Lower lobe of right lung (tissue), 2 donors: ENCODE data around the gene VIPR2. TPM values are rescaled to one million over a fixed set of nuclear protein-coding genes. Genes with fewer than 3 reads are reported as not detected.

Source experiments
- ATAC-seq, 2 donors: fragments of 200-7000 bp; cut with Tn5 transposase; one replicate each; pipeline ENCODE4 v1.9.1; 2020 to 2022; ENCODE audit warnings: mild to moderate bottlenecking in 2 of 2, moderate library complexity in 2 of 2
- DNase-seq: peaks from one replicate; pipeline ENCODE4 v3.0.0-alpha.2; 2020
- H3K27ac ChIP-seq: fragments of 200-600 bp; one replicate; pipeline ENCODE4 v1.8.0; 2022
- H3K27me3 ChIP-seq: fragments of 200-600 bp; one replicate; pipeline ENCODE4 v1.8.0; 2022; ENCODE audit warnings: low read depth
- H3K36me3 ChIP-seq: fragments of 200-600 bp; one replicate; pipeline ENCODE4 v1.8.0; 2022; ENCODE audit warnings: mild to moderate bottlenecking
- H3K4me1 ChIP-seq: fragments of 200-600 bp; one replicate; pipeline ENCODE4 v1.8.0; 2022
- H3K4me3 ChIP-seq: fragments of 200-600 bp; one replicate; pipeline ENCODE4 v1.8.0; 2022; ENCODE audit warnings: mild to moderate bottlenecking
- H3K9me3 ChIP-seq: fragments of 200-600 bp; one replicate; pipeline ENCODE4 v1.8.0; 2022
- CTCF ChIP-seq: fragments of 200-600 bp; IDR thresholded peaks from one replicate; pipeline ENCODE4 v1.8.0; 2022; ENCODE audit warnings: antibody characterized with exemption, mild to moderate bottlenecking
- intact Hi-C: fragments of 100-400 bp; cut with DNase I; formaldehyde crosslinking; loops from one replicate; pipeline ENCODE4 v1.11.0; 2022
- total RNA-seq: library from RNA; stranded (reverse); fragmentation: NEBNext Ultra II Directional; extraction: Animal tissue kit (Norgen Biotek cat#: 25700); gene quantifications from one replicate; pipeline ENCODE4 v1.2.1, GENCODE V29; 2021
- donor health status: DM: no; HTN: yes; CAD: no; lungs with severe emphysema.

The VIPR2 gene
- total RNA-seq, 1 donor from 2014 or later: 0.80 TPM

- no peak overlapping the region for H3K4me3 ChIP-seq
- peaks cover 13% of the 10 kb centered on the region for H3K27me3 ChIP-seq
- TF ChIP-seq CTCF: no peak
- H3K4me1 ChIP-seq: peaks cover 8% of the 10 kb centered on the region
- H3K36me3 ChIP-seq: no peaks in the 10 kb centered on the region
- DNase-seq (no peak), ATAC-seq (peak in 1 of 2 donors; percentile 7)
- intact Hi-C loops: no loop called here
- H3K27ac ChIP-seq: no peak overlapping the region
- H3K9me3 ChIP-seq: no peaks in the 10 kb centered on the region
These were observed 80.4 kb downstream of the VIPR2 start for GRCh38 chr7:159064121-159064815.

- peaks cover 13% of the 10 kb centered on the region for H3K27me3 ChIP-seq
- no peak for TF ChIP-seq CTCF
- no peak overlapping the region for H3K4me3 ChIP-seq
- H3K36me3 ChIP-seq: no peaks in the 10 kb centered on the region
- H3K27ac ChIP-seq: no peak overlapping the region
- intact Hi-C loops: no loop called here
- DNase-seq: no peak
- H3K4me1 ChIP-seq: peaks cover 7% of the 10 kb centered on the region
- ATAC-seq: no peak
- H3K9me3 ChIP-seq: no peaks in the 10 kb centered on the region
These were observed 81.4 kb downstream of the VIPR2 start for GRCh38 chr7:159063046-159063840.

GRCh38 chr7:159062569-159062968 is 82.1 kb downstream of the VIPR2 start:
- H3K27ac ChIP-seq: no peak overlapping the region
- no peak for TF ChIP-seq CTCF
- no peaks in the 10 kb centered on the region for H3K36me3 ChIP-seq
- ATAC-seq (no peak), DNase-seq (no peak)
- peaks cover 13% of the 10 kb centered on the region for H3K27me3 ChIP-seq
- H3K4me1 ChIP-seq: peaks cover under 1% of the 10 kb centered on the region
- H3K9me3 ChIP-seq: no peaks in the 10 kb centered on the region
- intact Hi-C loops: no loop called here
- H3K4me3 ChIP-seq: no peak overlapping the region

- intact Hi-C loops: no loop called here
- DNase-seq: no peak
These were observed 82.9 kb downstream of the VIPR2 start for GRCh38 chr7:159061674-159062212.

GRCh38 chr7:159061209-159061608 is 83.5 kb downstream of the VIPR2 start:
- no peak for TF ChIP-seq CTCF
- intact Hi-C loops: no loop called here

More at GRCh38 chr7:159061674-159062212, 82.9 kb downstream of the VIPR2 start:
- H3K9me3 ChIP-seq: no peaks in the 10 kb centered on the region
- no peaks in the 10 kb centered on the region for H3K4me1 ChIP-seq
- no peak overlapping the region for H3K4me3 ChIP-seq
- TF ChIP-seq CTCF: no peak
- ATAC-seq: no peak
- no peak overlapping the region for H3K27ac ChIP-seq
- peaks cover 13% of the 10 kb centered on the region for H3K27me3 ChIP-seq
- no peaks in the 10 kb centered on the region for H3K36me3 ChIP-seq

More at GRCh38 chr7:159061209-159061608, 83.5 kb downstream of the VIPR2 start:
- ATAC-seq (no peak), DNase-seq (no peak)
- Histone ChIP-seq H3K27me3 (peaks cover 13% of the 10 kb centered on the region), H3K36me3 (no peaks in the 10 kb centered on the region), H3K9me3 (no peaks in the 10 kb centered on the region), H3K27ac (no peak overlapping the region), H3K4me1 (no peaks in the 10 kb centered on the region), H3K4me3 (no peak overlapping the region)
